WTC11 (cell line): ENCODE data around the gene SLC19A1. TPM values are rescaled to one million over a fixed set of nuclear protein-coding genes. Genes with fewer than 3 reads are reported as not detected.

Source experiments
- ATAC-seq: fragments of 200-7000 bp; cut with Tn5 transposase; 2 replicates; pipeline ENCODE4 v1.10.0; 2021; ENCODE audit warnings: mild to moderate bottlenecking, moderate library complexity
- CTCF ChIA-PET: fragments of 300-600 bp; sonication (Branson Sonifier 250); formaldehyde crosslinking; loops from one replicate; lab custom pipeline; 2021; ENCODE audit warnings: antibody characterized with exemption; lab: Charles Lee
- POLR2A ChIA-PET: fragments of 350-600 bp; sonication (Branson Sonifier 250); formaldehyde crosslinking; loops from one replicate; lab custom pipeline; 2021; ENCODE audit warnings: antibody characterized with exemption; lab: Charles Lee
- DNase-seq: peaks from one replicate; pipeline ENCODE4 v3.0.0; 2021; ENCODE audit warnings: low spot score
- H3K27ac Mint-ChIP-seq: 2 replicates; pipeline ENCODE4 v1.8.0; 2021; ENCODE audit warnings: mixed read lengths
- H3K27me3 Mint-ChIP-seq: 2 replicates; pipeline ENCODE4 v1.8.0; 2021; ENCODE audit warnings: low read depth, mild to moderate bottlenecking, moderate library complexity, mixed read lengths
- H3K36me3 Mint-ChIP-seq: 2 replicates; pipeline ENCODE4 v1.8.0; 2021; ENCODE audit warnings: mixed read lengths
- H3K4me1 Mint-ChIP-seq: 2 replicates; pipeline ENCODE4 v1.8.0; 2022; ENCODE audit warnings: mixed read lengths
- H3K4me3 Mint-ChIP-seq: 2 replicates; pipeline ENCODE4 v1.8.0; 2021; ENCODE audit warnings: mild to moderate bottlenecking, moderate library complexity, mixed read lengths
- H3K9me3 Mint-ChIP-seq: 2 replicates; pipeline ENCODE4 v1.8.0; 2021; ENCODE audit warnings: mixed read lengths
- ARID4B ChIP-seq: sonication (generic); formaldehyde crosslinking; IDR thresholded peaks from 2 replicates; pipeline ENCODE4 v1.8.0; 2023; ENCODE audit warnings: missing genetic modification reagents, mild to moderate bottlenecking, borderline replicate concordance
- GRHL2 ChIP-seq: fragments of 250-450 bp; sonication (Bioruptor Pico); IDR thresholded peaks from 2 replicates; pipeline ENCODE4 v1.8.0; 2022; ENCODE audit warnings: mild to moderate bottlenecking, moderate library complexity; ENCODE audit not compliant: insufficient replicate concordance, severe bottlenecking
- HMGXB4 ChIP-seq: sonication (generic); formaldehyde crosslinking; IDR thresholded peaks from 2 replicates; pipeline ENCODE4 v1.8.1; 2023; ENCODE audit warnings: mild to moderate bottlenecking, moderate library complexity, missing genetic modification reagents
- MLX ChIP-seq: sonication (generic); formaldehyde crosslinking; IDR thresholded peaks from 2 replicates; pipeline ENCODE4 v1.8.1; 2023; ENCODE audit warnings: mild to moderate bottlenecking, missing genetic modification reagents, moderate library complexity
- MXD4 ChIP-seq: fragments of 250-450 bp; sonication (Bioruptor Pico); IDR thresholded peaks from 2 replicates; pipeline ENCODE4 v1.8.0; 2021; ENCODE audit warnings: mild to moderate bottlenecking, moderate library complexity, borderline replicate concordance
- MYBL2 ChIP-seq: sonication (generic); formaldehyde crosslinking; IDR thresholded peaks from 2 replicates; pipeline ENCODE4 v1.8.1; 2023; ENCODE audit warnings: mild to moderate bottlenecking, moderate library complexity, missing genetic modification reagents
- NFYB ChIP-seq: sonication (generic); formaldehyde crosslinking; conservative IDR thresholded peaks from 2 replicates; pipeline ENCODE4 v1.8.0; 2022; ENCODE audit warnings: low read depth, missing genetic modification reagents
- NR2C2 ChIP-seq: sonication (generic); formaldehyde crosslinking; IDR thresholded peaks from 2 replicates; pipeline ENCODE4 v1.8.0; 2022; ENCODE audit warnings: mild to moderate bottlenecking, missing genetic modification reagents
- NR3C1 ChIP-seq: sonication (generic); formaldehyde crosslinking; conservative IDR thresholded peaks from 2 replicates; pipeline ENCODE4 v1.8.1; 2023; ENCODE audit warnings: low read depth, mild to moderate bottlenecking, missing genetic modification reagents
- RELA ChIP-seq: sonication (generic); formaldehyde crosslinking; IDR thresholded peaks from 2 replicates; pipeline ENCODE4 v1.8.1; 2022; ENCODE audit warnings: missing genetic modification reagents, mild to moderate bottlenecking, borderline replicate concordance
- SMAD3 ChIP-seq: sonication (generic); formaldehyde crosslinking; IDR thresholded peaks from 2 replicates; pipeline ENCODE4 v1.8.0; 2022; ENCODE audit warnings: missing genetic modification reagents, mild to moderate bottlenecking, borderline replicate concordance
- SP1 ChIP-seq: sonication (generic); formaldehyde crosslinking; conservative IDR thresholded peaks from 2 replicates; pipeline ENCODE4 v1.8.1; 2022; ENCODE audit warnings: missing genetic modification reagents
- ZBTB21 ChIP-seq: sonication (generic); formaldehyde crosslinking; IDR thresholded peaks from 2 replicates; pipeline ENCODE4 v1.8.1; 2023; ENCODE audit warnings: mild to moderate bottlenecking, missing genetic modification reagents, borderline replicate concordance
- ZBTB43 ChIP-seq: sonication (generic); formaldehyde crosslinking; IDR thresholded peaks from 2 replicates; pipeline ENCODE4 v1.8.1; 2023; ENCODE audit warnings: mild to moderate bottlenecking, missing genetic modification reagents
- ZNF121 ChIP-seq: sonication (generic); formaldehyde crosslinking; IDR thresholded peaks from 2 replicates; pipeline ENCODE4 v1.8.0; 2023; ENCODE audit warnings: missing genetic modification reagents
- ZNF219 ChIP-seq: sonication (generic); formaldehyde crosslinking; IDR thresholded peaks from 2 replicates; pipeline ENCODE4 v1.8.0; 2023; ENCODE audit warnings: missing genetic modification reagents, mild to moderate bottlenecking, borderline replicate concordance
- ZNF232 ChIP-seq: sonication (generic); formaldehyde crosslinking; IDR thresholded peaks from 2 replicates; pipeline ENCODE4 v1.8.0; 2022; ENCODE audit warnings: mild to moderate bottlenecking, missing genetic modification reagents
- ZNF396 ChIP-seq: fragments of 250-450 bp; sonication (Bioruptor Pico); IDR thresholded peaks from 2 replicates; pipeline ENCODE4 v1.8.0; 2021; ENCODE audit warnings: mild to moderate bottlenecking, moderate library complexity, borderline replicate concordance
- total RNA-seq: library from RNA; stranded (reverse); gene quantifications from 3 replicates; pipeline ENCODE4 v1.2.3, GENCODE V29; 2021

Gene SLC19A1
- total RNA-seq, 1 experiment from 2014 or later, result 29.8 TPM

GRCh38 chr21:45451771-45452182 lies 90.5 kb downstream of the SLC19A1 start:
- DNase-seq, result no peak
- H3K4me1 Mint-ChIP-seq, result peaks cover 3% of the 10 kb centered on the region; the same call in 1 of the 2 replicates
- H3K9me3 Mint-ChIP-seq, result peaks cover 14% of the 10 kb centered on the region
- no peak for ATAC-seq
- ChIA-PET POLR2A (no interaction called here), CTCF (interaction anchor here (0.8 kb wide), 1 partner anchor 143 kb away, joined by 3 read pairs; no protein-coding TSS in a partner anchor)
- no peak overlapping the region for H3K4me3 Mint-ChIP-seq
- H3K36me3 Mint-ChIP-seq, result peaks cover 24% of the 10 kb centered on the region
- TF ChIP-seq NR2C2 (CRISPR knock-in tag), result 0 out of 2 replicates have a peak, but pooled peaks have one; percentile 24
- TF ChIP-seq ZBTB43 (CRISPR knock-in tag), result no peak
- no peaks in the 10 kb centered on the region for H3K27me3 Mint-ChIP-seq
- H3K27ac Mint-ChIP-seq, result peak overlapping the region; percentile 49; the same call in 1 of the 2 replicates

- H3K36me3 Mint-ChIP-seq, result peaks cover 28% of the 10 kb centered on the region
- no peak overlapping the region for H3K4me3 Mint-ChIP-seq
- H3K4me1 Mint-ChIP-seq, result peaks cover 3% of the 10 kb centered on the region; the same call in 1 of the 2 replicates
- DNase-seq (no peak), ATAC-seq (no peak)
- H3K27me3 Mint-ChIP-seq, result no peaks in the 10 kb centered on the region
- ChIA-PET POLR2A (no interaction called here), CTCF (interaction anchor here (0.8 kb wide), 1 partner anchor 142 kb away, joined by 3 read pairs; no protein-coding TSS in a partner anchor)
- peaks cover 16% of the 10 kb centered on the region for H3K9me3 Mint-ChIP-seq
- H3K27ac Mint-ChIP-seq, result peak overlapping the region; percentile 68
- TF ChIP-seq ZBTB21 (CRISPR knock-in tag) (no peak), NFYB (no peak), ZNF121 (CRISPR knock-in tag) (no peak), NR2C2 (CRISPR knock-in tag) (no peak), MLX (CRISPR knock-in tag) (no peak), ZNF219 (CRISPR knock-in tag) (no peak), NR3C1 (CRISPR knock-in tag) (no peak), SP1 (CRISPR knock-in tag) (no peak), ZNF396 (CRISPR knock-in tag) (no peak), MXD4 (CRISPR knock-in tag) (no peak), GRHL2 (no peak), HMGXB4 (CRISPR knock-in tag) (no peak), ZBTB43 (CRISPR knock-in tag) (no peak), SMAD3 (CRISPR knock-in tag) (no peak), ZNF232 (CRISPR knock-in tag) (no peak)
These were observed 91.0 kb downstream of the SLC19A1 start for GRCh38 chr21:45451091-45451740.

GRCh38 chr21:45450423-45451090 lies 91.7 kb downstream of the SLC19A1 start:
- H3K27ac Mint-ChIP-seq, result no peak overlapping the region; the same call in 1 of the 2 replicates
- peaks cover 33% of the 10 kb centered on the region for H3K36me3 Mint-ChIP-seq
- no peaks in the 10 kb centered on the region for H3K27me3 Mint-ChIP-seq
- H3K9me3 Mint-ChIP-seq, result peaks cover 20% of the 10 kb centered on the region
- DNase-seq, result no peak
- ATAC-seq, result no peak
- no peak overlapping the region for H3K4me3 Mint-ChIP-seq
- CTCF ChIA-PET, result interaction anchor here (0.9 kb wide), 1 partner anchor 158 kb away, joined by 3 read pairs; no protein-coding TSS in a partner anchor
- POLR2A ChIA-PET, result no interaction called here
- peaks cover 3% of the 10 kb centered on the region; the same call in 1 of the 2 replicates for H3K4me1 Mint-ChIP-seq
- TF ChIP-seq MLX (CRISPR knock-in tag) (no peak), GRHL2 (no peak), MYBL2 (CRISPR knock-in tag) (no peak), RELA (CRISPR knock-in tag) (no peak), ARID4B (no peak)
